ENCODE measurements around the gene POU2F1.

- TF ChIP-seq POLR2A (IDR thresholded peaks at IDR 0.05) = no peak
- TF ChIP-seq CTCF (IDR thresholded peaks at IDR 0.05) = no peak
Observed at GRCh38 chr1:167364826-167365225, 144.1 kb downstream of the POU2F1 start.

All from lower leg skin (tissue), 3 donors.